ENCODE data around the gene FCAMR.
A peak's percentile ranks its signal among the peaks of the same experiment; 100 is the strongest.

FCAMR gene

GRCh38 chr1:206932177-206932576, 38.1 kb downstream of the FCAMR start:
- TF ChIP-seq, protein P1, sequence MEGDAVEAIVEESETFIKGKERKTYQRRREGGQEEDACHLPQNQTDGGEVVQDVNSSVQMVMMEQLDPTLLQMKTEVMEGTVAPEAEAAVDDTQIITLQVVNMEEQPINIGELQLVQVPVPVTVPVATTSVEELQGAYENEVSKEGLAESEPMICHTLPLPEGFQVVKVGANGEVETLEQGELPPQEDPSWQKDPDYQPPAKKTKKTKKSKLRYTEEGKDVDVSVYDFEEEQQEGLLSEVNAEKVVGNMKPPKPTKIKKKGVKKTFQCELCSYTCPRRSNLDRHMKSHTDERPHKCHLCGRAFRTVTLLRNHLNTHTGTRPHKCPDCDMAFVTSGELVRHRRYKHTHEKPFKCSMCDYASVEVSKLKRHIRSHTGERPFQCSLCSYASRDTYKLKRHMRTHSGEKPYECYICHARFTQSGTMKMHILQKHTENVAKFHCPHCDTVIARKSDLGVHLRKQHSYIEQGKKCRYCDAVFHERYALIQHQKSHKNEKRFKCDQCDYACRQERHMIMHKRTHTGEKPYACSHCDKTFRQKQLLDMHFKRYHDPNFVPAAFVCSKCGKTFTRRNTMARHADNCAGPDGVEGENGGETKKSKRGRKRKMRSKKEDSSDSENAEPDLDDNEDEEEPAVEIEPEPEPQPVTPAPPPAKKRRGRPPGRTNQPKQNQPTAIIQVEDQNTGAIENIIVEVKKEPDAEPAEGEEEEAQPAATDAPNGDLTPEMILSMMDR (IDR thresholded peaks at IDR 0.05; ENCODE audit: low read depth, low read length), result no peak
- DNase-seq (ENCODE audit: low read depth in 2 of 2), result peak in 1 of 2 donors; percentile 27
- no peak overlapping the region for H3K4me3 ChIP-seq (replicated peaks in 1 of 2; ENCODE audit: low read depth in 2 of 2, low read length in 2 of 2)

- DNase-seq (ENCODE audit: low read depth in 2 of 2), result no peak
- no peak overlapping the region for H3K4me3 ChIP-seq (replicated peaks in 1 of 2; ENCODE audit: low read depth in 2 of 2, low read length in 2 of 2)
- TF ChIP-seq, protein P1 (IDR thresholded peaks at IDR 0.05; ENCODE audit: low read depth, low read length), result peak; percentile 19
These were observed 38.6 kb downstream of the FCAMR start for GRCh38 chr1:206931709-206932108.

DNA sequence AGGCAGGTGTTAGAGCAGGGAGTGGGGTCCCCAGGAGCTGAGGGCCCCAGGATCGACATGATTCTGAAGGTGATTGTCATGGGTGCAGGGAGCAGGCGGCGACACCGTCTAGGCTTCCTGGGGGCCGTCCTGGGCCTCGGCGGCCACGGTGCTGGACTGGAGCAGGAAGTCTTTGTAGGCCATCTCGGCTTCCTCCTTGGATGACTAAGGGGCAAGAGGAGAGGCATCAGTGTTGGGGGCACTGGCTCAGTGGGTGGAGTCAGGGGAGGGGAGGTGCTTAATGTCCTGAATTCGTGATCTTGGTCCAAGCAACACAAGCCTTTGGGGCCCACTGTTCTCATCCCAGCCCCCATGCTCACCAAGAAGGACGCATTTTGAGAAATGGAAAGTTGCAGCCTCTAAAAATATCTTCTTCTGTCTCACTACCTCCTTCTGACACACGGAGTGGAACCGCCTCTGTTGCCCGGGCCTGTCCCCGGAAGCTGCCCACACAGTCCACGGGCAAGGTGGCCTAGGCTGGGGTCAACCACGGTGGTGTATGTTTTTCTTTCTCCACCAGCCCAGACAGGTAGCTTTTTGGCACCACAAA, 40.0 kb downstream of the FCAMR start:
- no peak overlapping the region for H3K4me3 ChIP-seq (replicated peaks in 1 of 2; ENCODE audit: low read depth in 2 of 2, low read length in 2 of 2)
- TF ChIP-seq, protein P1 (IDR thresholded peaks at IDR 0.05; ENCODE audit: low read depth, low read length), result no peak
- DNase-seq (ENCODE audit: low read depth in 2 of 2), result no peak

- TF ChIP-seq, protein P1 (IDR thresholded peaks at IDR 0.05; ENCODE audit: low read depth, low read length), result no peak
- no peak for DNase-seq (ENCODE audit: low read depth in 2 of 2)
- H3K4me3 ChIP-seq (replicated peaks in 1 of 2; ENCODE audit: low read depth in 2 of 2, low read length in 2 of 2), result no peak overlapping the region
These were observed 40.7 kb downstream of the FCAMR start for GRCh38 chr1:206929524-206929923.

DNA sequence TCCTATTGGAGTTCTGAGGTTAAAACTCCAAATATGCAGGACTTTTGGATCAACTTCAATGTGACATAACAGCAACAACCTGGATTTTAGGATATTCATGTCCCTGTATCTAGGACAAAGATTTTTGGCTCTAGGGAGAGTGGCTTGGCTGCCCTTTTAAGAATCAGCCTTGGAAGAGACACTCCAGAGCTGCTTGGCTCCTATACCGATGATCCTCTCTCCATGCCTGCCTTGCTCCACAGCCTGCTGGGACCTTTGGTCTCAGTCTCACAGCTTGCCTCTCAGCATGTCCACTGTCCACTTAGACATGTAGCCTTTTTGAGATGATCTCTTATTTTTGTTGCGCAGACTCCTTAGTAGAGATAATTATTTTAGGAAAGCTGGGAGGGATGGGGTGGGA, 44.0 kb downstream of the FCAMR start:
- TF ChIP-seq, protein P1 (IDR thresholded peaks at IDR 0.05; ENCODE audit: low read depth, low read length), result no peak
- no peak for DNase-seq (ENCODE audit: low read depth in 2 of 2)
- no peak overlapping the region for H3K4me3 ChIP-seq (replicated peaks in 1 of 2; ENCODE audit: low read depth in 2 of 2, low read length in 2 of 2)

GRCh38 chr1:206925106-206925736, 45.0 kb downstream of the FCAMR start:
- DNase-seq (ENCODE audit: low read depth in 2 of 2), result no peak
- H3K4me3 ChIP-seq (replicated peaks in 1 of 2; ENCODE audit: low read depth in 2 of 2, low read length in 2 of 2), result no peak overlapping the region
- TF ChIP-seq, protein P1 (IDR thresholded peaks at IDR 0.05; ENCODE audit: low read depth, low read length), result no peak
